Gastroesophageal sphincter (tissue), 3 donors: Measurements from ENCODE around the gene MED31.

Experiments used
- CTCF ChIP-seq, 4 experiments: fragments of 200-600 bp in 2 of 4; fragments of 450-650 bp in 2 of 4; sonication (generic) in 1 of 4; IDR thresholded peaks; one replicate each; pipeline ENCODE4 v1.5.1; 2017 to 2019; ENCODE audit warnings: antibody characterized with exemption in 4 of 4, mild to moderate bottlenecking in 2 of 4, moderate library complexity in 2 of 4
- POLR2AphosphoS5 ChIP-seq: sonication (generic); formaldehyde crosslinking; IDR thresholded peaks from one replicate; pipeline ENCODE4 v1.6.1; 2017; ENCODE audit warnings: antibody characterized with exemption

GRCh38 chr17:6626616-6627015 is 24.8 kb downstream of the MED31 start:
- no peak for TF ChIP-seq CTCF (IDR thresholded peaks at IDR 0.05)
- TF ChIP-seq POLR2AphosphoS5 = no peak
